SK-N-SH treated with all-trans-retinoic acid at 6 μM for 48 hours (cell line): ENCODE measurements around the gene CDON.
A peak's percentile ranks its signal among the peaks of the same experiment; 100 is the strongest.

Experiments
- CREB5 ChIP-seq: fragments of 250-450 bp; sonication (Bioruptor Pico); IDR thresholded peaks from 2 replicates; pipeline ENCODE4 v1.5.1; 2020; ENCODE audit warnings: low read depth, mild to moderate bottlenecking, moderate library complexity
- CSDC2 ChIP-seq: fragments of 250-450 bp; sonication (Bioruptor Pico); IDR thresholded peaks from 2 replicates; pipeline ENCODE4 v1.5.0; 2020; ENCODE audit warnings: mild to moderate bottlenecking, moderate library complexity
- ESRRG ChIP-seq: fragments of 250-450 bp; sonication (Bioruptor Pico); IDR thresholded peaks from 2 replicates; pipeline ENCODE4 v1.6.1; 2021; ENCODE audit warnings: mild to moderate bottlenecking
- OSR1 ChIP-seq: fragments of 250-450 bp; sonication (Bioruptor Pico); IDR thresholded peaks from 2 replicates; pipeline ENCODE4 v1.8.0; 2022; ENCODE audit warnings: moderate library complexity, mild to moderate bottlenecking, inconsistent platforms
- PATZ1 ChIP-seq: fragments of 250-450 bp; sonication (Bioruptor Pico); IDR thresholded peaks from 2 replicates; pipeline ENCODE4 v1.8.0; 2020; ENCODE audit warnings: mild to moderate bottlenecking, moderate library complexity, borderline replicate concordance
- POU6F1 ChIP-seq: fragments of 250-450 bp; sonication (Bioruptor Pico); IDR thresholded peaks from 2 replicates; pipeline ENCODE4 v1.8.0; 2021; ENCODE audit warnings: low read depth, mild to moderate bottlenecking, moderate library complexity, borderline replicate concordance
- SNAI2 ChIP-seq: fragments of 250-450 bp; sonication (Bioruptor Pico); IDR thresholded peaks from 2 replicates; pipeline ENCODE4 v1.5.0; 2020; ENCODE audit warnings: mild to moderate bottlenecking, moderate library complexity
- TSHZ2 ChIP-seq: fragments of 250-450 bp; sonication (Bioruptor Pico); IDR thresholded peaks from 2 replicates; pipeline ENCODE4 v1.5.0; 2020; ENCODE audit warnings: mild to moderate bottlenecking, moderate library complexity
- ZC3H10 ChIP-seq: fragments of 250-450 bp; sonication (Bioruptor Pico); IDR thresholded peaks from 2 replicates; pipeline ENCODE4 v1.5.1; 2021; ENCODE audit warnings: mild to moderate bottlenecking, moderate library complexity
- ZFP30 ChIP-seq: fragments of 450-650 bp; formaldehyde crosslinking; IDR thresholded peaks from 2 replicates; pipeline ENCODE4 v1.5.0; 2022; ENCODE audit warnings: mild to moderate bottlenecking, moderate library complexity
- ZNF565 ChIP-seq: fragments of 450-650 bp; formaldehyde crosslinking; conservative IDR thresholded peaks from 2 replicates; pipeline ENCODE4 v1.5.0; 2020; ENCODE audit warnings: low read depth, mild to moderate bottlenecking, moderate library complexity
- ZNF70 ChIP-seq: fragments of 450-650 bp; formaldehyde crosslinking; IDR thresholded peaks from 2 replicates; pipeline ENCODE4 v1.5.0; 2020; ENCODE audit warnings: mild to moderate bottlenecking, moderate library complexity

- TF ChIP-seq SNAI2 (0 out of 2 replicates have a peak, but pooled peaks have one; percentile 60), PATZ1 (peak; percentile 24; the same call in 1 of the 2 replicates), TSHZ2 (CRISPR knock-in tag) (peak; percentile 84), ZC3H10 (CRISPR knock-in tag) (0 out of 2 replicates have a peak, but pooled peaks have one; percentile 6), CREB5 (CRISPR knock-in tag) (no peak), ZNF70 (CRISPR knock-in tag) (no peak), ZFP30 (CRISPR knock-in tag) (no peak), ESRRG (CRISPR knock-in tag) (no peak), OSR1 (no peak), ZNF565 (CRISPR knock-in tag) (no peak), CSDC2 (CRISPR knock-in tag) (no peak), POU6F1 (CRISPR knock-in tag) (no peak)
Observed at GRCh38 chr11:125950696-125951651, 111.7 kb downstream of the CDON start.
